HL-60 (cell line): ENCODE measurements around the gene SIGMAR1.

Source experiments
- DNase-seq, 2 experiments: peaks; one replicate each; pipeline ENCODE4 v3.0.0-alpha.2; 2010 to 2020; ENCODE audit warnings: low read depth in 1 of 2, low spot score in 1 of 2
- H3K27ac ChIP-seq: fragments of 250-450 bp; sonication (Bioruptor Pico); replicated peaks from 2 replicates; pipeline ENCODE4 v1.5.1; 2020; ENCODE audit warnings: mild to moderate bottlenecking, moderate library complexity
- H3K27me3 ChIP-seq: fragments of 250-450 bp; sonication (Bioruptor Pico); 2 replicates; pipeline ENCODE4 v1.5.1; 2021; ENCODE audit warnings: mild to moderate bottlenecking, moderate library complexity; ENCODE audit not compliant: insufficient read depth, poor library complexity, severe bottlenecking
- H3K4me3 ChIP-seq: replicated peaks from 2 replicates; pipeline ENCODE4 v1.5.1; 2011; ENCODE audit warnings: mild to moderate bottlenecking, control low read depth, low read length; ENCODE audit not compliant: insufficient read depth
- GABPA ChIP-seq: IDR thresholded peaks from 2 replicates; pipeline ENCODE4 v1.6.1; 2012; ENCODE audit warnings: low read depth
- POLR2AphosphoS5 ChIP-seq: IDR thresholded peaks from 2 replicates; pipeline ENCODE4 v1.6.1; 2012; ENCODE audit warnings: low read depth
- REST ChIP-seq: IDR thresholded peaks from 2 replicates; pipeline ENCODE4 v1.6.1; 2012; ENCODE audit warnings: low read depth; ENCODE audit not compliant: insufficient replicate concordance
- SPI1 ChIP-seq: IDR thresholded peaks from 2 replicates; pipeline ENCODE4 v1.6.1; 2012; ENCODE audit warnings: low read depth, mild to moderate bottlenecking, borderline replicate concordance
- TF ChIP-seq, protein P1 (sequence below): IDR thresholded peaks from one replicate; pipeline ENCODE4 v1.5.1; 2011; ENCODE audit warnings: low read length, control low read depth, inconsistent platforms; ENCODE audit not compliant: insufficient read depth

The SIGMAR1 gene

GRCh38 chr9:34669809-34670562, 32.4 kb upstream of the SIGMAR1 start:
- no peak for TF ChIP-seq POLR2AphosphoS5
- no peak for TF ChIP-seq SPI1
- TF ChIP-seq, protein P1, sequence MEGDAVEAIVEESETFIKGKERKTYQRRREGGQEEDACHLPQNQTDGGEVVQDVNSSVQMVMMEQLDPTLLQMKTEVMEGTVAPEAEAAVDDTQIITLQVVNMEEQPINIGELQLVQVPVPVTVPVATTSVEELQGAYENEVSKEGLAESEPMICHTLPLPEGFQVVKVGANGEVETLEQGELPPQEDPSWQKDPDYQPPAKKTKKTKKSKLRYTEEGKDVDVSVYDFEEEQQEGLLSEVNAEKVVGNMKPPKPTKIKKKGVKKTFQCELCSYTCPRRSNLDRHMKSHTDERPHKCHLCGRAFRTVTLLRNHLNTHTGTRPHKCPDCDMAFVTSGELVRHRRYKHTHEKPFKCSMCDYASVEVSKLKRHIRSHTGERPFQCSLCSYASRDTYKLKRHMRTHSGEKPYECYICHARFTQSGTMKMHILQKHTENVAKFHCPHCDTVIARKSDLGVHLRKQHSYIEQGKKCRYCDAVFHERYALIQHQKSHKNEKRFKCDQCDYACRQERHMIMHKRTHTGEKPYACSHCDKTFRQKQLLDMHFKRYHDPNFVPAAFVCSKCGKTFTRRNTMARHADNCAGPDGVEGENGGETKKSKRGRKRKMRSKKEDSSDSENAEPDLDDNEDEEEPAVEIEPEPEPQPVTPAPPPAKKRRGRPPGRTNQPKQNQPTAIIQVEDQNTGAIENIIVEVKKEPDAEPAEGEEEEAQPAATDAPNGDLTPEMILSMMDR = no peak
- TF ChIP-seq GABPA = no peak
- no peak for TF ChIP-seq REST
- DNase-seq = no peak
- Histone ChIP-seq H3K4me3 (no peak overlapping the region), H3K27me3 (no peaks in the 10 kb centered on the region), H3K27ac (no peak overlapping the region)

GRCh38 chr9:34665381-34666250, 28.0 kb upstream of the SIGMAR1 start:
- Histone ChIP-seq H3K4me3 (peak overlapping the region; percentile 47), H3K27ac (peak overlapping the region; percentile 92), H3K27me3 (no peaks in the 10 kb centered on the region)
- TF ChIP-seq REST (peak; percentile 26), GABPA (peak; percentile 76), SPI1 (no peak), POLR2AphosphoS5 (peak; percentile 88)
- TF ChIP-seq, protein P1 = no peak
- DNase-seq = peak; percentile 80 to 93

DNA sequence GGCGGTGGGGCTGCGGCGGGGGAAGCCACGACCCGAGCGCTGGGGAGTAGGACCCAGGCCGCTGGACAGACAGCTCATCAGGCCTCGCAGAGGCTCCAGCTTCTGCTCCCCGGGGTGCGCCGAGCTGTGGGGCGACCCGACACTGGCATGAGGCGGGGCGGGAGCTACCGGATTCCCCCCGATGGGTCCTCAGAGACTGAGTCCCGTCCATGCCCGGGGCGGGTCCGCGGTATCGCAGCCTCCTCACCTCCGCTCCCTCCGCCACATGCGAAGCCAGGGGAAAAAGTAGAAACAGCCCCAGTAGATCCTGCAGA, 27.4 kb upstream of the SIGMAR1 start:
- DNase-seq = peak in 1 of 2 experiments; percentile 9
- TF ChIP-seq, protein P1 = no peak
- no peak for TF ChIP-seq GABPA
- Histone ChIP-seq H3K27me3 (no peaks in the 10 kb centered on the region), H3K4me3 (peak overlapping the region; percentile 47), H3K27ac (peak overlapping the region; percentile 61)
